Activated naive CD8-positive, alpha-beta T cell treated with anti-CD3 and anti-CD28 coated beads, Interleukin-2, amount 50 U/mL, for 16 hours (primary cell): ENCODE measurements around the gene MUSTN1.

ENCODE experiments used
- DNase-seq: peaks from one replicate; pipeline ENCODE4 v3.0.0-alpha.2; 2020; ENCODE audit warnings: low read depth, low spot score

The MUSTN1 gene

DNA sequence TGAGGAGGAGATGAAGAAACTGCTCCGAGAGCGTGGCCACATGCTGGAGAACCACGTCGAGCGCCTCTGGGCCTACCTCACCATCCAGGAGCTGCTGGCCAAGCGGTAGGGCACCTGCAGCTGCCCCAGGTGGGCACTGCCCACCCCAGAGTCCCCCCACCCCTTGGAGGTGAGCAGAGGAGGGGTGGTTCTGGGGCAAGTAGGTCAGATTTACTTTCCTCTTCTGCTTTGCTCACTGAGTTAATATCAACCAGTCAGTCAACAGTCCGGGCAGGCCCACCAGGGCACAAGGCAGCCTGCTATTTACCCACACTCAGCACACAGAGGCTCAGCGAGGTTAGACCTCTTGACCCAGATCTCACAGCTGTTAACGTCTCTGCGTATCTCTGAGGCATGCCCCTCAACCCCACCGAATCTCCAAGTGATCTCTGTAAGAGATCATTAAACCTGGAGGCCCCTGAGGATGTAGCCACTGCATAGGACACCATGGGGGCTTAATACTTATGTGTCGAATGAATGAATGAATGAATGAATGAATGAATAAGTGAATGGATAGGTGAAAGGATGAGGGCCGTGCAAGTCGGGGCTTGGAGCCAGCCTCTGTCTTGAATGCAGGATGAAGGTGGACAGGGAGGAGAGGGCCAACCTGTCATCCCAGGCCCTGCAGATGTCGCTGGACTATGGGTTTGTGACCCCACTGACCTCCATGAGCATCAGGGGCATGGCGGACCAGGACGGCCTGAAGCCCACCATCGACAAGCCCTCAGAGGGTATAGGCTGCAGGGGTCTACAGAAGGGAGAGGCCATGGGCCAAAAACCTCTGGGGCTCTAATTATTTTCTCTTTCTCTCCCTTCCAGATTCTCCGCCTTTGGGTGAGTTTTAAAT lies 48.2 kb downstream of the MUSTN1 start:
- DNase-seq = no peak

GRCh38 chr3:52784931-52785590 lies 49.8 kb downstream of the MUSTN1 start:
- no peak for DNase-seq

DNA sequence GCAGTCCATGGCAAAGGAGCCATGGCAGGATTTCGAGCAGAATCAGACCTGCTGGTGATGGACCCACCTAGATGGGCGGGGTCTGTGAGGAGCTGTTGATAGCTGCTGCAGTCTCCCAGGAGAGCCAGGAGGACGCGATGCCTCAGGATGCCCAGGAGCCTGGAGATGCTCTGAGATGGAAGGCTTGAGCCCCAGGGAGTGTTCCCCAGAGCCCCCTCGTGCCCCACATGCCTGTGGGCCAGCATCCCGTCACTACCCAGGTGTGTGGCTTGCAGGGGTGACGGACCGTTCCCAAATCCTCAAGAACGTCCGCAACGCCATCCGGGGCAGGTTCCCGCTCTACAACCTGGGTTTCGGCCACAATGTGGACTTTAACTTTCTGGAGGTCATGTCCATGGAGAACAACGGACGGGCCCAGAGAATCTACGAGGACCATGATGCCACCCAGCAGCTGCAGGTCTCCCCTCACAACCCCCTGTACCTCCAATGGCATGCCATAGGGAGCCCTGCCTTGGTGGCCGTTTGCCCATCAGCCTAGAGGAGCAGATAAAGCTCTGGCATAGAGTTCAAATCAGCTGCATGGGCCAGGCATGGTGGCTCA lies 50.7 kb downstream of the MUSTN1 start:
- no peak for DNase-seq

GRCh38 chr3:52783211-52783555 lies 51.6 kb downstream of the MUSTN1 start:
- DNase-seq = no peak
